T-helper 1 cell treated with Interleukin-12 subunit alpha and Interleukin-12 subunit beta and Interleukin-4 antibody, amounts not matched to agents 30 ng/mL and 1 ng/mL, for 36 hours (primary cell): ENCODE measurements around the gene FEM1C. TPM values are rescaled to one million over a fixed set of nuclear protein-coding genes. Genes with fewer than 3 reads are reported as not detected.

Experiments used
- intact Hi-C: fragments of 100-400 bp; cut with micrococcal nuclease; formaldehyde crosslinking; loops from one replicate; pipeline ENCODE4 v1.15.1; 2024
- total RNA-seq: library from RNA; stranded (reverse); gene quantifications from 2 replicates; pipeline ENCODE4 v1.2.3, GENCODE V29; 2022

FEM1C gene, protein sequence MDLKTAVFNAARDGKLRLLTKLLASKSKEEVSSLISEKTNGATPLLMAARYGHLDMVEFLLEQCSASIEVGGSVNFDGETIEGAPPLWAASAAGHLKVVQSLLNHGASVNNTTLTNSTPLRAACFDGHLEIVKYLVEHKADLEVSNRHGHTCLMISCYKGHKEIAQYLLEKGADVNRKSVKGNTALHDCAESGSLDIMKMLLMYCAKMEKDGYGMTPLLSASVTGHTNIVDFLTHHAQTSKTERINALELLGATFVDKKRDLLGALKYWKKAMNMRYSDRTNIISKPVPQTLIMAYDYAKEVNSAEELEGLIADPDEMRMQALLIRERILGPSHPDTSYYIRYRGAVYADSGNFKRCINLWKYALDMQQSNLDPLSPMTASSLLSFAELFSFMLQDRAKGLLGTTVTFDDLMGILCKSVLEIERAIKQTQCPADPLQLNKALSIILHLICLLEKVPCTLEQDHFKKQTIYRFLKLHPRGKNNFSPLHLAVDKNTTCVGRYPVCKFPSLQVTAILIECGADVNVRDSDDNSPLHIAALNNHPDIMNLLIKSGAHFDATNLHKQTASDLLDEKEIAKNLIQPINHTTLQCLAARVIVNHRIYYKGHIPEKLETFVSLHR
- total RNA-seq, result 14.7 and 14.8 TPM in 2 replicates

DNA sequence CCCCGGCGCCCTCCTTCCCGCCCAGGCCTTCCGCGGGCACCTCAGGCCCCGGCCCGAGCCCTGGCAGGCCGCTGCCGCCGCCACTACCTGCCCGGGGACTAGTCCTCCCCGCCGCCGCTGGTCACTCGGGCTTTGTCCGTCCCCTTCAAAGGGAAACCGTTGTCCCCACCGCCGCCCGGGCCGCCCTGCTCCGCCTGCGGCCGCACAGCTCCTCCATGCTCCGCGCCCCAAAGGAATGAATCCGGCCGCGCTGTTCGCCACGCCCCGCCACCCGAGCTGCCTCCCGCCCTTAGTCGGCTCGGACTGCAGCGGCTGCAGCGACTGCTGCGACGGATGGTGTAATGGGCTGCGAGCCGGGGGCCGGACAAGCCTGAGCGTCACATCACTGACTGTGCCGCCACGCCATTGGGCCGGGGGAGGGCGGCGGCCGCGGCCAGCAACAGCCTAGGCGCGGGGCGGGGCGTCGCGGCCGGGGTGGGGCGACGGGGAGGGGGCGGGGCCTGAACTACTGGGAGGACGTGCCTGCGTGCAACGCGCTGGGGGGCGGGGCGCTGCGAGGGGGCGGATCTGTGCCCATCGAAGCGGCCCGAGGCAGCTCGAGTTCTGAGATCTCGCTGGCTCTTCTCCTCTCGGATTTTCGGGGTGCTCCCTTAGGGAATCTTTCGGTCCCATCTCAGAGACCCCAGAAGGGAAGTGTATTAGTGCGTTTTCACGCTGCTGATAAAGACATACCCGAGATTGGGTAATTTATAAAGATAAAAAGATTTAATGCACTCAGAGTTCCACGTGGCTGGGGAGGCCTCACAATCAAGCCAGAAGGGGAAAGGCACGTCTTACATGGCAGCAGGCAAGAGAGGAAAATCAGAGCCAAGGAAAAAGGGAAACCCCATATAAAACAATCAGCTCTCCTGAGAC, at the start of gene FEM1C:
Gene FEM1C (minus strand): TSS at position 340 of the 915 bp plus-strand sequence. CDS start 1,282 bp downstream, outside the sequence.
- intact Hi-C loops, result loop anchor here (1.0 to 2.0 kb wide), 12 partner anchors 30 to 541 kb away; partner anchors contain the start of genes AP3S1, ATG12, CCDC112 and COMMD10

DNA sequence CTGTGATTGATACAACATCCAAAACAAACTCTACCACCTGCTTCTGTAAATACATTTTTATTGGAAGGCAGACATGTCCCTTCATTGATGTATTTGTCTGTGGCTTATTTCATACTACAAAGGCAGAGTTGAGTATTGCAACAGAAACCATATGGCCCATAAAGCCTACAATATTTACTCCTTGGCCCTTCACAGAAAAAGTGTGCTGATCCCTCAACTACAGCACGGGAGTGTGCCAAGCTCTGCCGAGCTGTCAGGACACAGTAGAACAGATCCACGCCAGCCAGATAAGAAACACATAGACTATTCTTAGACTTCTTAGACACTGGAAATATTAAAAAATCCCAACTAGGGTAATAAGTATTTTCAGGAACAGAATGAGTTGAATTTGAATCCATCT, 44.5 kb upstream of the FEM1C start:
- intact Hi-C loops, result loop anchor here (5.0 kb wide), 2 partner anchors 212 to 478 kb away; no protein-coding TSS in a partner anchor

DNA sequence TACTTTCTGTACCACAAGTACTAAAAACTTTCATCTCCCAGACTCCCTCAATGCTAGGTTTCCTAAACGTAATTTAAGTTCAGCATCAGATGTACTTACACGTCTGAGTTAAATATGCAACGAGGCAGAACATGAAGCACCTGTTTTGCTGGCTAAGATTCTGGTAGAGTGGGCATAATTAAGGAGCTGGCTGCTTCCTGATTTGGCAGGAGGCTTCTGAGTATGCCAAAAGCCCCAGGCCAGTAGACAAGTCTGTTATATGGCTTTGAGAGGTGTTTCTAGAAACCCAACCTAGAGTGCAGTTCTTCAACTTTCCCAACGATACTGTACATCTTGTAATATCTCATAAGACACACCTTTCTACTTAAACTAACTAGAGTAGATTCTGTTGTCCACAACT, 44.1 kb upstream of the FEM1C start:
- intact Hi-C loops, result loop anchor here (5.0 kb wide), 2 partner anchors 211 to 479 kb away; no protein-coding TSS in a partner anchor

DNA sequence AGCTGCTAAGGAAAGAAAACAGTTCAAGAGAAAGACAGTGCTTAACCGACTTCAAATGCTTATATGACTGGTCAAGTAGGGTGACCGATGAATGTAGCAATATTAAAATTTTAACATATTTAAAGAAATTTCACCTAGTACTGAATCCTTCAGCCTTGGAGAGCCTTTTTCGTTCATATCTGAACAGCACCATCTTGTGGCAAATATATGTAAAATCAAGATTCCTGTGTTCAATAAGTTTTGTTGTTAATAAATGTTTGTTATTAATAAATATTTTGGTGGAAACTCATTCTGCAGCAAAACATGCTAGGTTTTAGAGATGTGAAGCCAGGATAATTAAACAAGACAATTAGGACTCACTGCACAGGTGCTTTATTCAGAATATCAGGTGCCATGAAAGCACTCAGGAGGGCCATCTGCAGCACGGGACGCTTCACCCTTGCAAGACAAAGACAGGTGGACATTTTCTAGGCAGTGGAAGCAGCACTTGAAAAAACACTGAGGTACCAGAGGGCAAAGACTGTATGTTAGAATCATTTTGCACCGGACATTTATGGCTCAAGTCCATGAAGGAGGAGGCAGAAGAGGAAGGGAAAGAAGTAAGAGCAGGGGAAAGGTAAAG, 42.1 kb upstream of the FEM1C start:
- intact Hi-C loops, result loop anchor here (1.0 to 5.0 kb wide), 7 partner anchors 42 to 1974 kb away; partner anchors contain the start of gene FEM1C

DNA sequence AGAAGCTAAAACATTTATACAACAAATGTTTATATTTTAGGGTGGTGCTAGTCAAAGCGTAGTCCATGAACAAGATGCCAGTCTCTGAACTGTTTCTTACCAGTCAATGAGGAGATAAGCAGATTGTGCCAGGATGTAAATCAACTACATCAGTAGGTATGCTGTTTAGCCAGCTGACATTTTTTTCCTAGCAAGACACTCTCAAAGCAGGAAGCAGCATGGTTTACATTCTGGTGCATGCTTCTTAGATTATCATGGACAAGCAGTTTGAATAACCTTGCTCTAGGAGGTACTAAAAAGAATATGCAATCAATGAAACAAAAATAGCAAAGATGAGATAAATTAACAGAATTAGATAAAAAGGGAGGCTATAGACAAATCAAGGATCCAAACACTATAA, 40.7 kb upstream of the FEM1C start:
- intact Hi-C loops, result loop anchor here (5.0 kb wide), 2 partner anchors 208 to 482 kb away; no protein-coding TSS in a partner anchor

DNA sequence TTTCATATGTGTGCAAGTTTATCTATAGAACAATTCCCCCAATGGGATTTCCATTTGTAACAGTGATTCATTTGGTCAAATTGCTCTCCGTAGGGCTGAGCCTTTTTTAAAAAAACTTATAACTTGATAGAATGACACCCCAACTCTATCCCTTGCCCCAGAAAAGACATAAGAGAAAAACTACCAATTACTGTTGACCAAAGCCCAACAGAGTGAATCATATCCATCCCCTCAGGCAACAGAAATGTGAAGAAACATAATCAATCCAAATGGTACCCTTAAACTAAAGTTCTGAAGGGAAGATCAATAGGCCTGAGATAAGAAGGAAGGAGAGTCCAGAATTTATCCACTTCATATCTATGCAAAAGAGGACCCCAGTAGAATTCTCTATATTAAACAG, 39.9 kb upstream of the FEM1C start:
- intact Hi-C loops, result no loop called here

DNA sequence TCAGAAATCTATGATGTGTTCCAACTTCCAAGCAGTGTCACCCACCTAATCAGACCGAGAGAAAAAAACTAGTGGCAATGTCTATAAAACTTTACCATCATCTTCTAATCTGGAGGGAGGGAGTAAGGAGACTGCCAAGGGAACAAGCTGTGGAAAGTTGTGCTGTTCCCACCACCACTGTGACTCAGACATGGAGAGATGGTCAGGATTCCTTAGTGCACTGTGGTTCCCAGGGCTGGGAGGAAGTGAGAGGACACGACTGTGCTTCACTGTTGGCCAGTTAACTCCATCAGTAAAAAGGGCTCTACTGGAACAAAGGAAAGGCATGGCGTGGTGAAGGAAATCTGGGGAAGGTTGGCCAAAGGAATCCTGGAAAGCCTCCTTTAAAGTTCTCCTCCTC, 38.9 kb upstream of the FEM1C start:
- intact Hi-C loops, result no loop called here

DNA sequence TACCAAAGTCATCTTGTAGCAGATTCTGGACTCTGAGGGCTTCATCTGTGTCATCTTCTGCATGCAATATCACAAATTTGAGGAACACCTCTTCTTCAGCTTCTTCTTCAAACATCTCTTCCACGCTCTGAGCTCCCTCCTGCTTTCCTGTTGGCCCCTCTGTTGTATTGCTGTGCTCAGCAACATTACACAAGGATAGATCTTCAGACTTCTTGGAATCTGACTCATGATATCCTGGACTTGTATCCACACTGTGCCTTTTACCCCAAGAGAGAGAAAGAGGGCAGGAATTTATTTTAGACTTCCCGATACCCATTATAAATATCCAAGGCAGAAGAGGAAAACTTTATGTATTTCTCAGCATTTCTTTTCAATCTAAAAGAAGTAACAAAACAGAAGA, 36.4 kb upstream of the FEM1C start:
- intact Hi-C loops, result no loop called here

DNA sequence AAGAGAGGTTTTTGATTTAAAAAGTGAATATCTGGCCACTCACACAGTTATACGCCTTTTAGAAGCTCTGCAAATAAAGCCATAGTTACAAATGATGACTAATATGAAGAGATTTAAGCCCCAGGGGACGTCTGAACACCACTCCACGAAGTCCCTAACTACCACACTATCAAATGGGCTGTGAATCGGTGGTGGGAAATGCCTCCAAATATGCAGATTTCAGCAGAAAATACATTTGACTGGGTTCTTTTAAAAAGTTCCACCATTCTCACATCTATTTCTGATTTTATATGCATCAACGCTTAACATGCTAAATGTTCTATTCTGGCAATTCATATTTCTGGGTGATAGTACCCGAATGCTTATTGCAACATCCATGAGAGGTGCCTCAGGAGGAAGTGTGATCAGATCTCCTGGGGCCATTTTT, 35.2 kb upstream of the FEM1C start:
- intact Hi-C loops, result no loop called here

DNA sequence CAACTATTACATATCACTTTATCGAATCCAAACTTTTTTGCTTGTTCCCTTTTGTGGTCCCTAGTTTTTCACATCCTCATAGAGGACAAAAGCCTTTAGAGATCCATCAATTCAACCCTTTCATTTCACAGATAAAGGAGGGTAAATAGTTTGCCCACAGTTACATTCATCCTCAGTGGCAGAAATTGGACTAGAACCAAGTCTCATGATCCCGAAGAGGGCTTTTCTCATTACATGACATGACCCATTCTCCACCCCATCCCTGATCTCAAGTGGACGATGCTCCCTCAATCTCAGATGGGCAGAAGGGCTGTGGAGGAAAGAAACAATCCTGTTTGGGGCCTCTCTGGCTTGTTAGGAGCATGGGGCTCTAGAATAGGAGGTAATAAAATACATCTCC, 34.6 kb upstream of the FEM1C start:
- intact Hi-C loops, result no loop called here

DNA sequence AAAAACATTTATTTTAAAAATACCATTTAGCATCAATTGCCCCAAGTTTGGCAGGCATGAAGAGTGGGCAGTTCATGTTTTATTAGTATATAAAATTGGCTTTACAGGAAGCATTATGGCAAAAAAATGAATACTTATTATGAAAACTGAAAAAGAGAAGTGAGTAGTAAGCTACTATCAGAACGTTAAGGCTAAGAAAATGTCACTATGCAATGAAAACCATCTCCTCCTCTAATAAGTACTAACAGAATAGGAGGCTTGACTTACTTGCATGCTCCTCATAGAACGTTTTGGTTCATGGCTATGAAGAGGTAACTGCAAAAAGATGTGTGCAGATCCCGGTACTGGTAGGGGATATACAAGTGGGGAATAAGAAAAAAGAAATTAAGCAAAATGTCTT, 34.1 kb upstream of the FEM1C start:
- intact Hi-C loops, result no loop called here

DNA sequence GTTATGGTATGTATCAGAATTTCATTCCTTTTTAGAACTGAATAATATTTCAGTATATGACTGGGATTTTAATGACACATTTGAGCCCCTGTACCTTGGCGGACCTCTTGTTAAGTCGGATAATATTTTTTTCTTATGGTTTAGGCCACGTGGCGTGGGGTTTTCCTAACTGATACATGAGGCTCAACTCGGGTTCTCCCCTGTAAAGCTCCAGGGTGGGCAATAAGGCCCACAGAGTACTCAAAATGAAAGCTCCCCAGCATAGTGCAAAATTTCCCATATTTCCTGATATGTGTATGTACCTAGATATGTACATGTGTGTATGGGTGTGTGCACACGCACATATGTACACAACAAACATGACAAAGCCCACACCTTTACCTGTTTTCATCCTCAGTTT, 33.2 kb upstream of the FEM1C start:
- intact Hi-C loops, result no loop called here

DNA sequence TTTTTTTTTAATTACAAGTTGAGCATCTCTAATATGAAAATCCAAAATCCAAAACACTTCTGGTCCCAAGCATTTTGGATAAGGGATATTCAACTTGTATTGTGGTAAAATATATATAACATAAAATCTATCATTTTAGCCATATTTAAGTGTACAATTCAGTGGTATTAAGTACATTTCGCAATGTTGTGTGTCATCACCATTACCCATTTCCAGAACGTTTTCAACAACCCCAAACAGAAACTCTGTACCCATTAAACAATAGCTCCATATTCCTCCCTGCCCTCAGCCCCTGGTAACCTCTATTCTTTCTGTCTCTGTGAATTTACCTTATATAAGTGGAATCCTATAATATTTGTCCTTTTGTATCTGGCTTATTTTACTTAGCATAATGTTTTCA, 32.8 kb upstream of the FEM1C start:
- intact Hi-C loops, result no loop called here

DNA sequence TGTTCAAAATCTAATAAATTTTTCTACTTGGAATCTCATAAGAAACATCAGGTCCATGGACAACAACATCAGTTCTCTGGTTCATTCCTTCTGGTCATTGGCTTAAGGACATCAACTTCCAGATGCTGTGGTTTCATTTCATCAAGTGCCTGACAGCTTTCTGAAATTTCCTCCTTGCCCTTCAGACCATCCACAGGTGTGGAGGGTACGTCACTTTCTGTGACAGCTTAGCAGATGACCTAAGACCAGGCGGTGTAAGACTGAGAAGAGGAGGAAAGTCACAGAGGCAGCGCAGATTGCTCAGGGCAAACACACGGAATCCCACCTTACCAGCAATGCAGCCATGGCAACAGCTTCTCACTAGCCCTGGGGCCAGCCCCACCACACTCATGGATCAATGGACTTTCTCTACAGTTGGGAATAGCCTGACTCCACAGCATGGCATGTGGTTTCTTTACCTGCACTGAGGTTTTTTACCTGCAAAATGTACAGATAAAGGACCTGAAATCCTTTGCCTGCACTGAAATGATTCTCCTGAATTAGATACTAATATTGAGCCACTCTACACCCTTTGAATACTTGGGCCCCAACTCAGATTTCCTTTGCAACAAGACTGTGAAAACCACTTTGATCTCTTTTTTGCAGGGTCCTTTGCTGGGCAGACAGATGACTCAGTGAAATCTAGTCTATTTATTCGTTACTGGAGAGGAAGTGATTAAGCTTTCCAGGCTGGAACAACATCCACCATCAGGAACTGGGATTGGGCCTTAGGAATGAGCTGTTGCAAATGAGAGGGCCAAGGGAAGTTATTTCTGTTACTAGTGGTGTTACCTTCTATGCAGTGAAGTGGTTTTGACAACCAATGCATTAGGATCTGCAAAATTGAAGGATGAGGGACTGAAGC, 30.8 kb upstream of the FEM1C start:
- intact Hi-C loops, result no loop called here

DNA sequence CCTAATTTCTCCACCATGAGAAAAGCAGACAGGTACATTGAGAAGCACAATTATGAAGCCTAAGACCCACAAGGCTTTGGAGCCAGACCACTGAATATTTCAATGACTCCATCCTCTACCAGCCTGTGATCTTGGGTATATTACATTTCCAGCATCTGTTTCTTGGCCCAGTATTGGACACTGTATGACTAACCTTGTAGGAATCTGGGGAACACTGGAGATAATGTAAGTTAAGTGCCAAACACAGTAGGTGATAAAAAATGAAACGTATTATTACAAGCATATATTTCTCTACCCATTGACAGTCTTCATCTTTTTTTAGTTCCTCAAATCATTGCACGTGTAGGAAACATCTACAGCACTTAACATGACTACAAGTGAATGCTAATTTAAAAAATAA, 28.6 kb upstream of the FEM1C start:
- intact Hi-C loops, result loop anchor here (5.0 kb wide), 1 partner anchor 201 kb away; no protein-coding TSS in a partner anchor

DNA sequence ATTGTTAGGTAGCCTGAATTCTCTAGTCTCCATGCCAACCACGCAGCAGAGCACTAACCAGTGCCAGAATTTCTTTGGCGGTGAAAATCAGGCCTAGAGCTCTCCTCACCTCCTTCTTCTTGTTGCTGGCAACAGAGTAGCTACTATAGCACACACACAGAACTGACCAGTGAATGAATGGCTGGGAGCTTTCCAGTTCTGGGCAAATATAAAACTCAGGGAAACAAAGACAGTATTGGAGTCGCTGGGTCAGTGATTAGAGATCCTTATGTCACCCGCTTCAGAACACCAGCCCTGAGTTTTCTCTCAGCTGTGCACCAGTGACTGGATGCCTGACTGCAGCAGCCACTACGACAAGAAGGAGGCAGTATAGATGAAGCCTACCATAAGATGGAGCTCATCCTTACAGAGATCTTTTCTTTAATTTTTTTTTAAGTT, 26.9 kb upstream of the FEM1C start:
- intact Hi-C loops, result loop anchor here (5.0 kb wide), 1 partner anchor 199 kb away; no protein-coding TSS in a partner anchor

DNA sequence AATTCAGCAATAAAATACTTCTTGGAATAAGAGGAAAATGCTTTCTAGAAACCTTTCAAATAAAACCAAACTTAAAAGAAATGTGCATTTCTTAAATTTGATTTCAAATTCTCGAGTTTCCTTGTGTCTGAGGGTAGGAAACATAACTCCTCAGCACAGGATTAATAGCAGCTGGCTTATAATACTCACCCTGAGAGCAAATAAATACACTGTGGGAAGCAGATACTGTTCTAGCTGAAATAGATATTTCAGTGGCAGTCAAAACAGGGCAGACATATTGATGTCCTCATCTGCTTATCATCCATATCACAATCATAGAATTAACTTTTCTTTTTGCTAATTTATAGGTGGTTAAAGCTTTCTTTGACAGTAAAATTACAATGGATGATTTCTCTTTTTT, 24.1 kb upstream of the FEM1C start:
- intact Hi-C loops, result no loop called here

DNA sequence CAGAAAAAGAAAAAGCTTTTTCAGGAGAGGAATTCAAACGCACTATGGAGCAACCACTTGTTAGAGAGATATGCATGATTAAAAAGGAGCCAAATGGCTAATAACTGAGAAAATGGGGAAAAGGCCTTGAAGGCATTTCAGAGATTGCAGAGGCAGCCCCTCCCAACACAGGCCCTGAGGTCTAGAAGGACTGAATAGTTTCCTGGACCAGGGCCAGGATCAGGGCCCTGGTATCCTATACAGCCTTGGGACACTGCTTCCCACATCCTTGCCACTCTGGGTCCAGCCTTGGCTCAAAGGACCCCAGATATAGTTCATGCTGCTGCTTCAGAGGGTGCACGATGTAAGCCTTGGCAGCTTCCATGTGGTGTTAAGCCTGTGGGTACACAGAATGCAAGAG, 20.7 kb upstream of the FEM1C start:
- intact Hi-C loops, result no loop called here

DNA sequence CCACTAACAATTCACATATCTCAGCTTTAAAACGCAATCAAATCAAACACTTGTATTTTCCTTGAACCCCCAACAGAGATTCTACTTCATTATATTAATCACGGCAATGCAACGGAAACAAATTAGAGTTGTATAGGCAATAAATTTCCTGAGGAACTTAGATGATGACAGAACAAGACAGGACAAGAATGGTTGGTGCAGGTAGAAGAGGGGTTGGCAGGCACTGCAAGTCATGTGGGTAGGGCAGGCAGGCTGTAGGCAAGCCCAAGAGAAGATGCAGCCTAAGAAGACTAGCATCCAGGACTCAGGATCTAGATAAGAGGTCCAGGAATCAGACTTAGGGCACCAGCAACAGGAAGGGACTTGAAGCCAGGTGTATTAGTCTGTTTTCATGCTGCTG, 16.6 kb upstream of the FEM1C start:
- intact Hi-C loops, result no loop called here

DNA sequence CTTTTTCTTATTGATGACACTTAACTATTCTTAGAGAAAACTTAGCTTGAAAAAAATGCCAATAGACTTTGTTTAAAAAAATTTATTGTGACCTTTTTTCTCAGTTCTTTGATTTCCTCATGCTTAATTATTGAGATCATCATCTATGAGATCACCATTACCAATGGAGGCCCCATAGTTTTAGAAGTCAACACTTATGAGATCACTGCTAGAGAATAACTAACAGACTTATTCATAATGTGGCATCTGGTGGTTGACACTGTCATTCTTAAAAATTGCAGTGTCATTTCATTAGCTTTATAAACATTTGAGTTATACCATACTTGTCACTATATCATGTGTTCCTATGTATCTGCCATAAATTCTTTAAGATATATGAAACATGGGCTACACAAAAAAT, 14.9 kb upstream of the FEM1C start:
- intact Hi-C loops, result no loop called here
